K562 (cell line): ENCODE data around the gene B3GALT6. TPM values are rescaled to one million over a fixed set of nuclear protein-coding genes. Genes with fewer than 3 reads are reported as not detected.

ENCODE experiments used
- ATAC-seq: fragments of 200-7000 bp; cut with Tn5 transposase; 3 replicates; pipeline ENCODE4 v1.9.1; 2020; ENCODE audit warnings: moderate library complexity
- BruUV-seq: library from RNA; stranded (reverse); fragments of 400-500 nt; replicated peaks from 2 replicates; lab custom pipeline; 2021; lab: Mats Ljungman, UMichigan
- CTCF ChIA-PET: fragments of 300-600 bp; formaldehyde crosslinking; extraction: SDS; loops from one replicate; lab custom pipeline; 2021; ENCODE audit warnings: low intra/inter-chr PET ratio; lab: Yijun Ruan, JAX
- POLR2A ChIA-PET: fragments of 300-600, 350-650 bp; sonication (Branson Sonifier 250); formaldehyde crosslinking; extraction: SDS; loops from one replicate; lab custom pipeline; 2021; ENCODE audit warnings: antibody characterized with exemption, inconsistent platforms; lab: Yijun Ruan, JAX
- DNase-seq, 4 experiments: peaks; one replicate each; pipeline versions ENCODE4 v3.0.0 to v3.0.0-alpha.2; 2011 to 2018; ENCODE audit warnings: low spot score in 3 of 4, mixed read lengths in 3 of 4; ENCODE audit errors: extremely low read depth in 1 of 4
- FAIRE-seq: peaks from 2 replicates; lab custom pipeline; 2011; peaks lifted over from hg19 to GRCh38; lab: Jason Lieb, UNC
- H2AFZ ChIP-seq: 2 replicates; pipeline ENCODE4 v1.6.0; 2011; ENCODE audit warnings: low read depth, low read length, control low read depth, inconsistent platforms
- H3K27ac ChIP-seq: fragments of 200-600 bp; 3 replicates; pipeline ENCODE4 v1.8.0; 2011; ENCODE audit warnings: low read depth, mild to moderate bottlenecking, control low read depth, inconsistent platforms, low read length, moderate library complexity, mixed read lengths; ENCODE audit errors: extremely low read depth
- H3K27me3 ChIP-seq, 2 experiments: fragments of 300-600 bp in 1 of 2; 2 replicates in 1 of 2; 3 replicates in 1 of 2; pipeline versions ENCODE4 v1.6.0 to v1.8.0; 2011; ENCODE audit warnings: inconsistent platforms in 2 of 2, low read length in 2 of 2, mild to moderate bottlenecking in 1 of 2, mixed read lengths in 1 of 2, moderate library complexity in 1 of 2; ENCODE audit not compliant: control insufficient read depth in 2 of 2, insufficient read depth in 2 of 2
- H3K36me3 ChIP-seq: fragments of 300-600 bp; 3 replicates; pipeline ENCODE4 v1.8.0; 2011; ENCODE audit warnings: mild to moderate bottlenecking, low read length, inconsistent platforms; ENCODE audit not compliant: control insufficient read depth, insufficient read depth
- H3K4me1 ChIP-seq, 2 experiments: fragments of 200-600 bp in 1 of 2; replicated peaks in 1 of 2; 2 replicates in 1 of 2; 3 replicates in 1 of 2; pipeline versions ENCODE4 v1.5.1 to v1.8.0; 2011; ENCODE audit warnings: inconsistent platforms in 2 of 2, low read length in 2 of 2, mild to moderate bottlenecking in 1 of 2, mixed read lengths in 1 of 2, moderate library complexity in 1 of 2; ENCODE audit not compliant: control insufficient read depth in 2 of 2, insufficient read depth in 2 of 2
- H3K4me2 ChIP-seq: 2 replicates; pipeline ENCODE4 v1.6.1; 2011; ENCODE audit warnings: low read length, control low read depth, inconsistent platforms, mixed read lengths; ENCODE audit not compliant: insufficient read depth
- H3K4me3 ChIP-seq: fragments of 200-600 bp; sonication (generic), shearing (Covaris generic); 2 replicates; pipeline ENCODE4 v1.5.1; 2016; ENCODE audit warnings: control low read depth, inconsistent platforms
- H3K79me2 ChIP-seq: fragments of 200-600 bp; 3 replicates; pipeline ENCODE4 v1.8.0; 2011; ENCODE audit warnings: low read length, inconsistent platforms; ENCODE audit not compliant: control insufficient read depth, insufficient read depth
- H3K9ac ChIP-seq, 2 experiments: 2 replicates each; pipeline versions ENCODE4 v1.6.0 to v1.6.1; 2011; ENCODE audit warnings: low read depth in 2 of 2, low read length in 2 of 2, control low read depth in 1 of 2, inconsistent platforms in 1 of 2, mild to moderate bottlenecking in 1 of 2, mixed read lengths in 1 of 2; ENCODE audit not compliant: insufficient read depth in 1 of 2
- H3K9me1 ChIP-seq: one replicate; pipeline ENCODE4 v1.6.0; 2011; ENCODE audit warnings: inconsistent platforms, mild to moderate bottlenecking, low read length, moderate library complexity; ENCODE audit not compliant: control insufficient read depth, insufficient read depth
- H3K9me3 ChIP-seq: replicated peaks from 2 replicates; pipeline ENCODE4 v1.5.1; 2011; ENCODE audit warnings: low read depth, low read length, inconsistent platforms; ENCODE audit not compliant: control insufficient read depth, insufficient read depth
- H4K20me1 ChIP-seq: replicated peaks from 2 replicates; pipeline ENCODE4 v1.6.1; 2011; ENCODE audit warnings: low read length, inconsistent platforms, mixed read lengths; ENCODE audit not compliant: control insufficient read depth, insufficient read depth
- ARID2 ChIP-seq: fragments of 450-650 bp; IDR thresholded peaks from 2 replicates; pipeline ENCODE4 v1.6.1; 2017; ENCODE audit warnings: antibody characterized with exemption, mild to moderate bottlenecking
- CTCFL ChIP-seq: IDR thresholded peaks from 2 replicates; pipeline ENCODE4 v1.6.1; 2011; ENCODE audit warnings: borderline replicate concordance, low read depth, mild to moderate bottlenecking, moderate library complexity, low read length; ENCODE audit not compliant: insufficient read depth, poor library complexity, severe bottlenecking
- ESRRA ChIP-seq: fragments of 450-650 bp; IDR thresholded peaks from 2 replicates; pipeline ENCODE4 v1.6.1; 2014; ENCODE audit warnings: low read depth, mild to moderate bottlenecking, moderate library complexity, borderline replicate concordance
- NR2C2 ChIP-seq, 2 experiments: fragments of 200-800 bp in 1 of 2; sonication (Bioruptor generic) in 1 of 2; sonication (generic) in 1 of 2; formaldehyde crosslinking in 1 of 2; IDR thresholded peaks; 2 replicates each; pipeline versions ENCODE4 v1.6.1 to v1.8.0; 2016 to 2022; ENCODE audit warnings: mild to moderate bottlenecking in 1 of 2, missing compliant biosample characterization in 1 of 2, missing genetic modification characterization in 1 of 2, missing genetic modification reagents in 1 of 2
- RNF219 ChIP-seq: fragments of 250-450 bp; sonication (Bioruptor Pico); IDR thresholded peaks from 2 replicates; pipeline ENCODE4 v1.5.0; 2022; ENCODE audit warnings: mild to moderate bottlenecking
- ZBTB2 ChIP-seq: fragments of 450-650 bp; IDR thresholded peaks from 2 replicates; pipeline ENCODE4 v1.6.1; 2016; ENCODE audit warnings: antibody characterized with exemption
- ZBTB7A ChIP-seq: IDR thresholded peaks from 2 replicates; pipeline ENCODE4 v1.6.1; 2011; ENCODE audit warnings: low read depth, mild to moderate bottlenecking, low read length, moderate library complexity, borderline replicate concordance; ENCODE audit not compliant: control insufficient read depth
- ZKSCAN8 ChIP-seq: fragments of 200-800 bp; sonication (Bioruptor generic); IDR thresholded peaks from 2 replicates; pipeline ENCODE4 v1.6.1; 2016; ENCODE audit warnings: missing genetic modification characterization, missing compliant biosample characterization
- ZNF592 ChIP-seq: fragments of 450-650 bp; IDR thresholded peaks from 2 replicates; pipeline ENCODE4 v1.6.1; 2017; ENCODE audit warnings: antibody characterized with exemption, mild to moderate bottlenecking
- WGBS: fragments of 100-300 bp; shearing (Covaris generic); methylation state at CpG from one replicate; pipeline ENCODE4 v1.1.6; 2016; ENCODE audit warnings: low coverage, mixed read lengths; ENCODE audit not compliant: insufficient coverage; ENCODE audit errors: missing lambda C conversion rate; 5-methylcytosine and 5-hydroxymethylcytosine counted together
- in situ Hi-C: fragments of 300-500 bp; cut with MboI; formaldehyde crosslinking; loops from 4 replicates; pipeline ENCODE4 v1.15.0; 2018; ENCODE audit warnings: inconsistent platforms, mixed read lengths
- intact Hi-C: fragments of 100-400 bp; cut with micrococcal nuclease; formaldehyde crosslinking; loops from 2 replicates; pipeline ENCODE4 v1.14.2; 2022
- polyA plus RNA-seq, 8 experiments: library from polyadenylated mRNA; depleted of rRNA in 4 of 8; stranded (reverse) in 5 of 8; unstranded in 3 of 8; fragments of >200 nt; fragmentation: Nextera tagmentation in 2 of 8; fragmentation: Illumina TruSeq in 1 of 8; extraction: Ambion mirVana in 2 of 8; extraction: Trizol in 1 of 8; gene quantifications; 2 replicates each; pipeline versions ENCODE4 v1.2.1 to v1.2.3, GENCODE V29; 2011 to 2014; ENCODE audit warnings: inconsistent platforms in 1 of 8, missing spikeins in 1 of 8
- total RNA-seq, 7 experiments: library from RNA; depleted of rRNA in 6 of 7; stranded (reverse); fragments of >200 nt in 6 of 7; fragmentation: Illumina TruSeq in 2 of 7; extraction: Trizol in 2 of 7; gene quantifications; 2 replicates each; pipeline versions ENCODE4 v1.2.1 to v1.2.3, GENCODE V29; 2011 to 2021; ENCODE audit warnings: low replicate concordance in 1 of 7

The B3GALT6 gene
- total and polyA plus RNA-seq, 9 of the 15 experiments (the other 6 are each of a cell fraction or from before 2014, with no cell fraction given): 0.68 to 29.8 (median 9.9) TPM

GRCh38 chr1:1239614-1240347 lies 7.7 kb downstream of the B3GALT6 start:
- ChIA-PET CTCF (no interaction called here), POLR2A (interaction anchor here (0.6 to 1.2 kb wide), 3 partner anchors 9 to 108 kb away, joined by 3 to 6 read pairs (median 3); no protein-coding TSS in a partner anchor)
- intact Hi-C loops (no loop called here), in situ Hi-C loops (no loop called here)
- peak; percentile 56 to 64 (median 60) for DNase-seq
- H3K4me1 ChIP-seq: peaks cover 0 to 94% of the 10 kb centered on the region in 2 experiments; a peak in 3 of 5 replicates
- peak overlapping the region in 1 of 2 experiments; percentile 85; a peak in 2 of 4 replicates for H3K9ac ChIP-seq
- WGBS: 34% methylated on average over 26 of the region's 30 CpGs
- no peaks in the 10 kb centered on the region for H3K9me3 ChIP-seq
- H3K9me1 ChIP-seq: no peaks in the 10 kb centered on the region
- no TSS peak for BruUV-seq
- H3K79me2 ChIP-seq: peaks cover 3% of the 10 kb centered on the region; the same call in 2 of the 3 replicates
- H2AFZ ChIP-seq: no peak overlapping the region
- H3K27ac ChIP-seq: no peak overlapping the region
- H3K4me2 ChIP-seq: no peak overlapping the region
- no peak for FAIRE-seq
- H4K20me1 ChIP-seq: no peaks in the 10 kb centered on the region
- ATAC-seq: peak; percentile 27
- no peak overlapping the region for H3K4me3 ChIP-seq
- no peaks in the 10 kb centered on the region for H3K36me3 ChIP-seq
- H3K27me3 ChIP-seq: no peaks in the 10 kb centered on the region
- peak; percentile 61; the same call in 1 of the 2 replicates for TF ChIP-seq ESRRA
- no peak for TF ChIP-seq ZKSCAN8 (CRISPR knock-in tag)
- peak; percentile 35; the same call in 1 of the 2 replicates for TF ChIP-seq ZNF592
- TF ChIP-seq ZBTB2: no peak
- peak; percentile 81 for TF ChIP-seq ZBTB7A
- TF ChIP-seq NR2C2 (CRISPR knock-in tag; IDR thresholded peaks at IDR 0.05): peak; percentile 98
- TF ChIP-seq NR2C2 (tag; IDR thresholded peaks at IDR 0.05): peak; percentile 98
- TF ChIP-seq RNF219: no peak
- no peak for TF ChIP-seq ARID2
- TF ChIP-seq CTCFL: no peak
